NCI-H1930 (cell line): ENCODE data around the gene COL27A1.

Experiments
- DNase-seq, 2 experiments: peaks; one replicate each; lab custom pipeline; 2025; lab: John Stamatoyannopoulos, UW

Gene COL27A1

DNA sequence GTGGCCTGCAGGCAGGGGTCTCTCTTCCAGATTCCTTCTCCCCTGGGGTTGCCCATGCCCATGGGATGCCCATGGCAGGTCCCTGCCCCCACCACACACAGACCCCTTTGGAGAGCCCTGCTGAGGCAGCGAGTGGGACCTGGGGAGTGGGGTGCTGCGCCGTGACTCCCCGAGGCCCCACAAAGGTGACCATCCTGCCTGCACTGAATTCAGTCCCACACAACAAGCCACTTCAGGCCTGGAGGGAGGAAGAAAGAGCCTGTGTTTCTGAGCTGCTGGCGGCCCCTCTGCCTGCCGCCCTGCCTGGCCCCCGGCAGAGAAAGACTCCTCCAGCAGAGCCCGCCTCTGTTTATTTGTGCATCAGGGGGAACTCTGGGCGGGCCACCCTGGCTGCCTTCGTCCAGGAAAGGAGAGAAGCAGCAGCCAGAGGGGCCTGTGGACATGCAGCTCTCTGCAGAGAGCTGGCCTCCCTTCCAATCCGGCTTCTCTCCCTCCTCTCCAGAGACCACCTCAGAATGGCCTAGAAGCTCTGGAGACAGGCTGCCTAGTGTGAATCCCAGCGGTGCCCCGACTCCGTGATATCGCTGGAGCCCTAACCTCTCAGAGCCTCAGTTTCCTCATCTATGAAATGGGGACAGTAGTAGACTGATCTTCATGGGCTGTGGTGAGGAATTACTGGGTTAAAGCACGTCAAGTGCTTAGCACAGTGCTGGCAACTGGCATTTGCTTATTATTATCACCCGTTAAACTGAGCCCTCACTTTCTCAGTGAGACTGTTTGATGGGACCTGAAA lies 72.9 kb downstream of the COL27A1 start:
- DNase-seq: no peak

DNA sequence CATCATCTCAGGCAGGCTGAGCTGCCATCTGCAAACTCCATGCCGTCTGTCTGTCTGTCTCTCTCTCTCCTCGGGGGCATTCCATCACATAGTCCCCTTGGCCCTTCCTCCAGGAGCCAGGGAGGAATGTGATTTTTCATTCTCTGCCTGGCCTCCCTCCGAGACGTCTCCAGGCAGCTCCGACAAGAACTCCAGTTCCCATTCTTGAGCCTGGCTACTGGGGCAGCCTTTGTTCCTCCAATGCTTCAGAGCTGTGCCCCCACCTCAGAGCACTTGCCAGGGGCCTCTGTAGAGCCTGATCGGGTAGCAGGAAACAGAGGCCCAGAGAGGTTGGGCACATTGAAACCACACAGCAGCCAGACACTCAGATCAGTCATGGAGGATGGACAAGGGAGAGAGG lies 74.0 kb downstream of the COL27A1 start:
- DNase-seq: no peak

DNA sequence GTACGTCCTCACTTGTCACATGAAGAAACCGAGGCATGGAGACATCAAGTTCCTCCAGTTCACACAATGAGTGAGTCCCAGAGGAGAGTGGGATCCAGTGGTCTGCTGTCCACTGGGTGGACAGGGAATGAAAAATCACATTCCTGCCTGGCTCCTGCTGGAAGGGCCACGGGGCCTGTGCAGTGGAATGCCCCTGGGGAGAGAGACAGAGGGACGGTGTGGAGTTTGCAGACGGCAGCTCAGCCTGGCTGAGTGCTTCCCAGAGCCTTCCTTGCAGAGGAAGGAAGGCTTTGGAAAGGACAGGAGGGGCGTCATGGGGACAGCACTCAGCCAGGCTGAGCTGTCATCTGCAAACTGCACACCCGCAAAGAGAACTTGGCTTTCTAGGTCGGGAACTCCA lies 74.7 kb downstream of the COL27A1 start:
- no peak for DNase-seq

DNA sequence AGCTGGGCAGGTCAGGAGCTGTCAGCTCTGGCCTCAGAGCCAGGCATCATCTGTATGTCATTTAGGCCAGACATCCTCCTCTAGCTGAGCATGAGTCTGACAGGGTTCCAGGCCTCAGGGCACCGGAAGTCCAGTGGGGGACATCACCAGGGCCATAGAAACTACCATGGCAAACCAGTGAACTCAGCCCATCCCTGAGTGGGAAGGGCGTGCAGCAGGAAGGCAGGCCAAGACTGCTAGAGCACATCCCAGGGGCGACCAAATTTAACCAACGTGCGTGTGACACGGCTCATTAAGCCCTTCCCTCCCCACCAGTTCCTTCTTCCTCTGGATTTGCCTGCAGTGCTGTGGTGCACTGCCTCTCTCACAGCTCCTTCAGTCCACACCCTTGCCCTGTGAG lies 75.9 kb downstream of the COL27A1 start:
- DNase-seq: no peak

DNA sequence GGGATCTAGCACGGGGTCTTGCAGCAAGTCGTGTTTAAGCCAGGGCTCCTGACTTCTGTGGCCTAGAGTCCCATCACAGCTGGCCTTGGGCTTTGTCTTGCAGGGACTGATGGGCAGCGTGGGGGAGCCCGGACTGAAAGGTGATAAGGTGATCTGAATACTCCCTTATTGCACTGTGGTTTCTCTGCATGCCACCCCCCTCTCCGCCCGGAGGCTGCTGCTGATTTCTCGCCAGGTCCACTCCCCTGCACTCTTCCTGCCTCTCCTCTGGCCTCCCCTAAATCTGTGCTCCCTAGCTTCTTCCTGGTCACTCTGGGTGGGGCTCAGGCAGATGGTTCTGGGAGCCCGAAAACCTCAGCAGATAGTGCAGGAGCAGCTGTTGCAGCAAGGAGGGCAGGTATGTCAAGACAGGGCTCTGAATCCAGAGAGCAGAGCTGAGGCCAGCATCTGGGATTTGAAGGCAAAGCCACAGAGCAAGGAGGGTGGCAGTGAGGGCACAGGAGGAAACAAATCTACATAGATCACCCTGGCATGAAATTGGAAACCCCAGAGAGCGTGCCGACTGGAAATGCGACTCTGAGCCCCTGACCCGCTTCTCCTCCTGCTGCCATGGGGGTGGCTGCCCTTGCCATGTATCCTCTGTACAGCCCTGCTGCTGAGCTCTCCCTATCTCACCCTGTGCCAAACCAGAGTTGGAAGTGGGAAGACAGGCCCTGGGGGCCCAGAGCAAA lies 76.5 kb downstream of the COL27A1 start:
- no peak for DNase-seq

DNA sequence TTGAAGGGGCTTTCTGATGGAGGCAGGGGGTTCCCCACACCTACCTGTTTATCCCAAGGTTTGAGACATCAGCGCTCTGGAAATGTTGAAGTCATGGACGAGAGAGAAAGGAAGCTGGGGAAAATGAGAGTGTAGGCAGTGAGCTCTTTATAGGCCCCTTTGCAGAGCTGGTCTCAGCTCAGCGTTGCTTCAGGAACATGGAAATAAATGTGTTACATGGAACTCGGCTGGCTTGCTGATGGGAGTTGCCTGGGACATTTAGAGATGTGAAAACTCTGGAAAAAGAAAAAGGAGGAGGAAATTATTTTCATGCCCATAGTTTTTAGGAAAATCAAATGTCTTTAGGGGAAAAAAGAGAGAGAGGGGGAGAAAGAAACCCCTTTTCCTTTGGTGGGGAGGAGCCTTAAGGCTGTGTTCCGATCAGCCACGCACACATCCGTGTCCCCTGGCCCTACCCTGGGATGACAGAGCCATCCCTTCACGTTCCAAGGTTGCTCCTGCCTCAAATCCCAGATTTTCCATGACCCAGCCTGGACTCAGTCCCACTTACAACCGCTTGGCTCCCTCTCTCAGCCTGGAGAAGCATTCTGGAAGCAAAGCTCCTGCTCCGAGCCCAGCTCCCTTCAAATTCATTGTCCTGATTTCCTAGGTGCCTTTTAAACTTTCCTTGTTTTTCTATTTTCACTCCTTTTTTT lies 78.3 kb downstream of the COL27A1 start:
- DNase-seq: no peak

DNA sequence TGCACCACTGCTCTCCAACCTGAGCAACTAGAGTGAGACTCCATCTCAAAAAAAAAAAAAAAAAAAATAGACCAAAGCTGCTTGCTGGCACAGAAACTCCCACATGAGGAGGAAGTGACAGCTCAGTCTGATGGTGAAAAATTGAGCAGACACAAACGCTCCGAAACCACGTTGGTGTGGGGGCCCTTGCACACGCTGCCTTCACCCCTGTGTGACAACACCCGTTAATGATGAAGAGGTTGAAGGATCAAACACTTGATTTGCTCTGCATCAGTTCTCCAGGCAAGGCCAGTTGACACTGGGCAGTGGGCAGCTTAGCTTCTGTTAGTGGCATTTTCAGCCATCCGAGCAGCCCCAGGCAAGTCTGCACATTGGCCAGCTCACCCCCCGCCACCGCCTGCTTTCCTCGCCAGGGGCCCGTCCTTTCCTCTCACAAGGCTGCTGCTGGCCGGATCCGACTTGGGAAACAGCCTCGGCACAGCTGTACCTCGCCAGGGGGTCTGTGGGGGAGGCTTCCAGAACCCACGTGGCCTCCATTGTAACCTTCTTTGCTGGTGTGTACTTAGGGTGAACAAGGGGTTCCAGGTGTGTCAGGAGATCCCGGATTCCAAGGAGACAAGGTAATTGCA lies 79.8 kb downstream of the COL27A1 start:
- no peak for DNase-seq

DNA sequence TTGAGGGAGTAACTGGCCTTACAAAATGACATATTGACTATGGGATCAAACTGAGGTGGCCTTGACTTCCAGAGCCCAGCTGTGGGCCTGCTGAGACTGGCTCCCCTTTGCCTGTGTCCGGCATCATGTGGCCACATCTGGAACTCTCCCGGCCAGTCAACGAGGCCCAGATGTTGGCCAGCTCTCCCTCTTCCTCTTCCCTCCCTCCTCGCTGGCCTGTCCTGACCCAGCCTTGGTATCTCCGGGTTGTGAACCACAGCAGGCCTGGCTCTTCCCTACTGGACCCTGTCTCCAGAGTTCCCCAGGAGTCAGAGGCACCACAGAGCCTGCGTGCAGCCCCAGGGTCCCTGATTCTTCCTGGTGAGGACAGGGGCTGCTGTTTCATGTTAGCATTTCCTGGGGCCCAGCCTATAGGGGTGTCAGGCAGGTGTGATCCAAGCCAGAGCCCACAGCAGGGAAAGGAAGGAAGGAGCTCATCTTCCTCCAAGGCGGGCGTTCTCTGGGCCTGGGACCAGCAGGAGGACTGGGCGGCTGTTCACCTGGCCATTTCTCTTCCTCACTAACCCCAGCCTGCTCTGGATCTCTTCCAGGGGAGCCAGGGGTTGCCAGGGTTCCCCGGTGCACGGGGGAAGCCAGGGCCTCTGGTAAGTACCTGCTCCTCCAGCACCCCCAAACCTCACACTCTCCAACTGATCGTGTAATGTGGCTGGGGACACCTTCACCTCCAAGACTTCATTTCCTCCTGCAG lies 81.2 kb downstream of the COL27A1 start:
- DNase-seq: no peak

DNA sequence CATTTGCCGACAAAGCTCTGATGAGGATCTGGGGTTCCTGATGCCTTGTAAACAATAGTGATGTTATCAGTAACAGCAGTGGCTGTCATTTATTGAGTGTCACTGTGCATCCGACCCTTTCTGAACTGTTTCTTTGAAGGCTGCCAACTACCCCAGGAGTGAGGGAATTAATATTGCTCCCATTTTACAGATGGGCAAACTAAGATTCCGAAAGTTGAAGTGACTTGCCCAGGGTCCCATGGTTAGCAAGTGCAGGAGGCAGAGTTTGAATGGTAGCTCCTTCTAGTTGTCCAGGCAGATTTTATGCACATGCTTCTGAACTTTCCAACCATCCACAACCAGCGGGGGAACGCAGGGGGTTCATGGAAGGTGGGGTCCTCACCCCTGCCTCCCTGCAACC lies 81.9 kb downstream of the COL27A1 start:
- no peak for DNase-seq

DNA sequence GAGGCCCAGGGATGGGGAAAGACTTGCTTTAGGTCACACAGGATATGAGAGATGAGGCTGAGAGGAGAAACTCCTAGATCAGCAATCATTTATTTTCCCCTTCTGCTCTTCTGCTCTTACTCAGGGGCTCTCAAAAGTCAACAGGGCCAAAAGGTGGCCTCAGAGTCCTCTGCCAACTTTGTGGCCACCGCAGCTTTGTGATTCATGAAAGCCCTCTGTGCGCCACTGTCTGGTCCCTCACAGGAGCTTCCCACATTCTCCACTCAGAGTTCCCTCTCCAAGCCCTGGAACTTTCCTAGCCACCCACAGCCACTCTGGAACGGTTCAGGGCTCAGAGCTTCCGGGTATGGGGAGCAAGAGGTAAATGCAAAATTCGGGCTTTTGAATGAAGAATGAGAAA lies 82.4 kb downstream of the COL27A1 start:
- no peak for DNase-seq

DNA sequence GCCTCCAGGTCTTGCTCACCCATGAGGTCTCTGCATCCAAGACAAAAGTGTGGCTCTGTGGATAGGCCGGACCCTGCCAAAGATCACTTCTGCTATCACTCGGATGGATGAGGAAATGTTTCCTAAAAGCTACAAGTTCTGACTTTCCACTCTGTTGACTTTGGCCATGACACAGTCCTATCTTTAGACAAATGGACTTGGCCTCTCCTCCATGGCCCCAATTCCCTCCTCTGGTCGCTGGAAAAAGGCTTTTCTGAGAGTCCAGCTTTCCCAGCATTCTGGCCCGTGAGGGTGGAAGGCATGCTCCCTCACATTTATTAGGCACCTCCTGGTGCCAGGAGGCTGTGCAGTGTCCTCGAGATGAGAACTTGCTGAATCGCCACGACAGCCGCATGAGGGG lies 83.1 kb downstream of the COL27A1 start:
- no peak for DNase-seq

DNA sequence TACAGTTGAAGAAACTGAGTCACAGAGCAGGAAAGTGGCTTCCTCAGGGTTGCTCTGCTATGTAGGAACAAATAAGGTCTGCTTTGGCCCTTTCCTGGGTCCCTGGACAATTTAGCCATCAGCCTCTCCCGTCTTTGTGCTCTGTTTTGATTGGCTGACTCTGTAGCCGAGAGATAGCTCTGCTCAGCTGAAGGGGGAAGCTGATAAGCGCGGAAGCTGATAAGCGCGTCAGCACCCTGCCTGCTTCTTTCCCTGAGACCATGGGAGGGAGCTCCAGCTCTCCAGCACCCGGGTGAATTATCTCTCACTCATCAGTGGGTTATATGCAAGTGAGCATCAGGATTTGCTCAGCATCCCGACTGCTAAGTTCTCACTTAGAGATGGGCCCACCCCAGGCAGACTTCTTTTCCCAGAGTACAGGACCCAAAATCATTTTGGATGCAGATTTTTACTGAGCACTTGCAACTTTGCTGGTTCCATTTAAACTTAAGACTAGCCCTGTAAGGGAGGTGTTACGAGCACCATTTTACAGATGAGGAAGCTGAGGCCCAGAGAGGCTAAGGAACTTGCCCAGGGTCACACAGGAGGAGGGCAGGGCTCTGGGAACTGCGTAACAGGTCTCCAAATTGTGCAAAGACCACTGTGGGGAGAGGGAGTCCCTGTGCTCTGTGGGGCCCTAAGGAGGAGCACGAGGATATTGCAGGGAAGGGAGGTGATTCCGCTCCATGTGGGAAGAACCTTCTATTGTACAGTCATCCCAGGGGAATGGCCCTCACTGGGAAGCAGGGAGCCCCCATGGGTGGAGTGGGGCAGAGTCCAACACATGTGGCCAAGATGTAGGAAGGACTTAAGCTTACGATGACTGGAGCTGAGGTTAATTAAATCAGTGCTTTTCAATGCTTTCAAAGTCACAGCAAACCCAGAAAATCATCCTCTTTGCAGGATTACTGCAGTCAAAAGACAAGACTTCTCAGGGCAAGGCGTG lies 83.8 kb downstream of the COL27A1 start:
- no peak for DNase-seq

DNA sequence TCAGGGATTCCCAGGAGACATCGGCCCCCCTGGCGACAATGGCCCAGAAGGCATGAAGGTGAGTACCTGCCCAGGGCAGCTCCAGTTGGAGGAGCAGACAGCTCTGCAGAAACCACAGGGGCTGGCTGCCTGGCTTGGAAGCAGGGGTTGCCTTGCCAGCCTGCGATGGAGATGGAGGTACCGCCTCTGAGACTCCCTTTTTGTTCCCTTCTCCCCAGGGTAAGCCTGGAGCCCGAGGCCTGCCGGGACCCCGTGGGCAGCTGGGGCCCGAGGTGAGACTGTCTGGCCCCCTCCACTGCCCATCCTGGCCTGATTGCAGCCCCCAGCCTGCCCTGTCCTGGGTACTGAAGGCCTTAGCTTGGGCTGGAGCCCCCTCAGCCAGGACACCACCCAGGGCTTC lies 84.9 kb downstream of the COL27A1 start:
- no peak for DNase-seq

DNA sequence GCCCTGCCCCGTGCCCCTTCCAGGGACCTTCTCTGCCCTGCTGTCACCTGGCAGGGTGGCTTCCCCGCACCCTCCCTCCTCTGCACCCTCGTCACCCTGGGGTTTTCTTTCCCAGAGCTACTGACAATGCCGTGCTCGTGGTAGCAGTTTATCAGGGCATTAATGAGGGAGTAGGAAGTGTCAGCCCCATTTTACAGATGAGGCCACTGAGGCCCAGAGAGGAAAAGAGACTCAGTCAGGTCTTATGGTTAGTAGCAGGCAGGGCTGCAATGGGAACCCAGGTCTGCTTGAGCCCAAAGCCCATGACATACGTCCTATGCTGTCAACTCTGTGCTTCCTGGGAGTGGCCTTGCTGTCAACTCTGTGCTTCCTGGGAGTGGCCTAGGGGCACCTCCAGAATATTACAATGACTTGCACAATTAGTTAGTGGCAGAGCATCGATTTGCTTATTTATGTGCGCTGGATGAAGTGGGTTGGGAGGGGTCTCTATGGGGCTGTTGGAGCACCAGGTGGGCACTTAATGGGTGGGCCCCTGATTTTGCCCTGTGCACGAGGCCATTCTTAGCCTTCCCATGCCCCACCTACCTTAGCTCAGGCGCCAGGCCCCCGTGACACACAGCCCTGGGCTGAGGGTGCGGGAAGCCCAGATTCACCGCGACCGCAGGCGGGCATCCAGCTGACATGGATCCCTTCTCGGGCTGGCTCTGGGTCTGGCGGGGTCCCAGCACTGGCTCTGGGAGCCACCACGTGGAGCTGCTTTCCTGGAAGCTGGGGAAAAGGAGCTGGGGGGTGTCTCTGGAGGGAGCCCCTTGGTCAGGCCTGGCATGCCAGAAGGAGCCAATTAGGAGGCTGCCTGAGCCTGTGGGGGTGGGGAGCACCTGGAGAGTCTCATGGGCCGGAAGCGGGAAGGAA lies 85.6 kb downstream of the COL27A1 start:
- no peak for DNase-seq

DNA sequence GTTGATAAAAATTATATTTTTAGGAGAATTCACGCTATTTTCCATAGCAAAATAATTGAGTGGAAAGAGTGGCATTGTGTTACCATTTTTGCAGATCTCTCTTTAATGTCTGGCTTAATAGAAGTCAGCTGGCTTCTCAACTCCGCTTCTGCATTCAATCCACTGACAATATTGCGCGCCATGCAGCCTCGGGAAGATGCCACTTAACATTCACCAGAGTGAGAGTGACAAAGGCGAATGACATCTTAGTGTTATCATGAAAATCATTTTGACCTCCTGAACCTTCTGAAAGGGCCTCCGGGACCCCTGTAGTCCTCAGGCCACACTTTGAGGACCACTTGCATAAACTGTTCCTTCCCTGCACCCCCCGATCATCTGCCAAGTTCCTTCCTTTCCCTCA lies 87.5 kb downstream of the COL27A1 start:
- no peak for DNase-seq

DNA sequence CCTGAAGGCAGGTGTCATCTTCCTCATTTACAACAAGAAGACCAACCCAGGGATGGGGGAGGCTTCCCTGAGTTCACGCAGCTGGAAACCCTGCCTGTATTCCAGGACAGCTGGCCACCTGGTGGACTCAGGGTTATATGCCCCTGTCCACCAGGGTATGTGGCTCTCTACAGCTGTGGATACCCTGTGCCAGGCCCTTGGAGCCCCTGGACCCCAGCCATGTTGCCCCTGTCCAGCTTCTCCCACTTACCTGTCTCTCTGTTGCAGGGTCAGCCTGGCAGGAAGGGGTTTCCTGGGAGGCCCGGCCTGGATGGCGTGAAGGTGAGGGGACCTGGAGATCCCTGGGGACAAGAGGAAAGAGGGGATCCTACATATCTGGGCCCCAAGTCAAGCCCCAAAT lies 87.9 kb downstream of the COL27A1 start:
- no peak for DNase-seq

DNA sequence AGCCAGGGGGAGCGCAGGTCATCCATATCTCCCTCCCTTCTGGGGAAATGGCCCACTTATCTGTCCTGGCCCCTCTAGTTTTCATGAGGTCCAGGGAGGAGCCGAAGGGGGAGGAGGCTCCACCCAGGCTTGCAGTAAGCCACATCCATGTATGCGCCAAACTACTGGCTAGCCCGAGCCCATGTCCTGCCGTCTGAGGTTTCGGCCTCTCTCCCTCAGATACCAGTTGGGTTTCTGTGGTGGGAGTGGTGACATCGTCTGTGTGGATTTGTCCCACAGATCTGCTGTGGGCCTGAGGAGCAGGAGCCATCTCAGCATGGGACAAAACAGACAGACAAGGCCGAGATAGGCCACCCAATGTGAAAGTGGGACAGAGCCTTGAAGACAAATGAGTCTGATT lies 89.2 kb downstream of the COL27A1 start:
- DNase-seq: no peak

DNA sequence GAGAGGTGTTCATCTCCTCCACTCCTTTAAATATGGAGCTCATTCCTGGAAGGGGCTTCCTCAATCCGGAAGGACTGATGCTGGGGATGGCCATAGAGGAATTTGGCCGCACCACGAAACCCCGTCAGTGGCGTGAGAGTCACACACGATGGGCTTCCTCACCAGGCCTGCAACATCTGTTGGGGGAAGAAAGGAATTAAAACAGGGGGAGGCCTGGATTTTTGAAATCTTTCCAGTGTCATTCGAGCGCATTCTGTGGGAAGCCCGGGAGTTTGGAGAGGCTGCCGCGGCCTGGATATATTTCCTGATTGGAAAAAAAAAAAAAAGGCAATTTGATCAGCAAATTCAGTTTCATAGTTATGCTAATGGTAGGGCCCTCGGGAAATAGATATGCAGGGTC lies 91.2 kb downstream of the COL27A1 start:
- DNase-seq: no peak

DNA sequence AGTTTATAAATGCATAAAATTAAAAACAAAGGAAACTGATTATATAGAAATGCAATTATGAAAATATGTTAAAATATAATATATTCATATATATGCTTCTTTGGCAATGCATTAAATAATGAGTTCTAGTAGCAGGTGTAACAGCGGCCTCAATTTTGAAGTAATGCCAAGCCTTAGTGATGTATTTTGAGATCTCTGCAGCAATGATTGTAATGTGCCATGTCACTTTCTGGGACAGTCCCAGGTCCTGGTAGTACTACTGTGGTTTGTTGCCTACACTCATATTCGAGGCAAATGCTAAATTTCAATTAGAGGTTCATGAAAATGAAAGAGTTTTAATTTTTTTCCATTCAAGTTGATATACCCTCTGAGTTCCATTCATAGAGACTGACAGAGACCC lies 91.7 kb downstream of the COL27A1 start:
- DNase-seq: no peak

DNA sequence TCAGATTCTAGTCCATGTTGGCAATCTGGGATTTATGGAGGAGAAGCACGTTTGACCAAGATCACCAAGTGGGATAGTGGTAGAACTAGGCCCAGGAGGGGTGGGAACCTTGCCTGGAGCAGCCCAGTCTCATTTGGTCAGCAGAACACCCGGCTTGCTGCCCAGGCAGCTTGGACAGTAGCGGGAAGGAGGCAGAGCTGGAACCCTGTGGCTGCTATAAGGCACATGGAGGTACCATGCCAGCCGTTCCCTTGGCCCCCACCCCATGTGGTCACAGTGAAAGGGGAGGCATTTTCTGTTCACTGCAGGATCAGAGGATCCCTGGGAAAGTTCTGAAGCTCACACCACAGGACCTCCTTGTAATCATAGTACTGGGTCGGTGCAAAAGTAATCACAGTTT lies 92.2 kb downstream of the COL27A1 start:
- DNase-seq: no peak
